GM18951 (cell line): ENCODE data around the gene HOOK2.
A peak's percentile ranks its signal among the peaks of the same experiment; 100 is the strongest.

ENCODE experiments used
- POLR2A ChIP-seq: IDR thresholded peaks from 4 replicates; pipeline ENCODE4 v1.6.1; 2011; ENCODE audit warnings: mild to moderate bottlenecking; ENCODE audit not compliant: insufficient read length, insufficient read depth; ENCODE audit errors: extremely low read depth
- in situ Hi-C: fragments of 300-500 bp; cut with MboI; formaldehyde crosslinking; loops from one replicate; pipeline ENCODE4 v1.12.0; 2022; ENCODE audit warnings: low sequenced_read_pairs, mixed read lengths, inconsistent platforms; ENCODE audit not compliant: unreplicated experiment

The HOOK2 gene

GRCh38 chr19:12783849-12784393 is 8.6 kb upstream of the HOOK2 start:
- no peak for TF ChIP-seq POLR2A
- in situ Hi-C loops: no loop called here

GRCh38 chr19:12783291-12783848 is 8.0 kb upstream of the HOOK2 start:
- peak; percentile 15 for TF ChIP-seq POLR2A
- in situ Hi-C loops: no loop called here

DNA sequence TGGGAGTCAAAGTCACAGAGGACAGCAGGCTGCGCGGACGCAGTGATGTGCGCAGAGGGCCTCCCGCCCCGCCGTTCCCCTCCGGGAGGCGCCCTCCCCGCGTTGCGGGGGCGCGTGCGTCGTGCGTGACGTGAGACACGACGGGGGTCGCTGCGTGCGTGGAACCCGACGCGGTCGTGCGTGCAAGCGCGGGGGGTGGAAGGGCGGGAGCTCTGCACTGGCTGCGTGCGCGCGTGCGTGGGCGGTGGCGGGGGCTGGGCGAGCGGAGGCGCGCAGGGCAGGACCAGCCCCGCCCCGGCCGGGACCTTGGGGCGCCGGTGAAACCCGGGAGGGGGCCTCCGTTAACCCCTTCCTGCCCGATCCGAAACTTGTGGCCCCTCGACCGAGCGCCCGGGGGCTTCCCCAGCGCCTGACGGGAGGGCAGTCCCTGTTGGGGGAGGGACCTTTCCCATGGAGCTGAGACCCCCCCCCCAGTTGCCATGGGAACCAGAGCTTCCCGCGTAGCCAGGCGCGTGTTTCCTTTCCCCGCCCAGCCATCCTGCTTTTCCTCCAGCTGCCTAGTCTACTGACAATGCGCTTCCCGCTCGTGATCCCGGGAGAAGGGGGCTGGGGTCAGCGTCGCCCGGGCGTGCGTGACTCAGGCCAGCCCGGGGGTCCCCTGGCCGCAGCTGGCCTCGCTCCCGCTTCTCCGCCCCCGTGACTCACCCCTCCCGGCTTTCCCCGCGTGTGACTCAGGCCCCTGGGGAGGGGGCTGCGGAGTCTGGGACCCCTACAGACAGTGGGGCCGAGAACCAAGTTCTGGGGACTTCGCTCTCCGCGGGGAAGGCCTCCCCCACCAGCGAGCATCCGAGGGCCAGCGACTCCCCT is 7.3 kb upstream of the HOOK2 start:
- peak; percentile 59 for TF ChIP-seq POLR2A
- in situ Hi-C loops: no loop called here

GRCh38 chr19:12782174-12782423 is 6.7 kb upstream of the HOOK2 start:
- in situ Hi-C loops: no loop called here
- TF ChIP-seq POLR2A: no peak

DNA sequence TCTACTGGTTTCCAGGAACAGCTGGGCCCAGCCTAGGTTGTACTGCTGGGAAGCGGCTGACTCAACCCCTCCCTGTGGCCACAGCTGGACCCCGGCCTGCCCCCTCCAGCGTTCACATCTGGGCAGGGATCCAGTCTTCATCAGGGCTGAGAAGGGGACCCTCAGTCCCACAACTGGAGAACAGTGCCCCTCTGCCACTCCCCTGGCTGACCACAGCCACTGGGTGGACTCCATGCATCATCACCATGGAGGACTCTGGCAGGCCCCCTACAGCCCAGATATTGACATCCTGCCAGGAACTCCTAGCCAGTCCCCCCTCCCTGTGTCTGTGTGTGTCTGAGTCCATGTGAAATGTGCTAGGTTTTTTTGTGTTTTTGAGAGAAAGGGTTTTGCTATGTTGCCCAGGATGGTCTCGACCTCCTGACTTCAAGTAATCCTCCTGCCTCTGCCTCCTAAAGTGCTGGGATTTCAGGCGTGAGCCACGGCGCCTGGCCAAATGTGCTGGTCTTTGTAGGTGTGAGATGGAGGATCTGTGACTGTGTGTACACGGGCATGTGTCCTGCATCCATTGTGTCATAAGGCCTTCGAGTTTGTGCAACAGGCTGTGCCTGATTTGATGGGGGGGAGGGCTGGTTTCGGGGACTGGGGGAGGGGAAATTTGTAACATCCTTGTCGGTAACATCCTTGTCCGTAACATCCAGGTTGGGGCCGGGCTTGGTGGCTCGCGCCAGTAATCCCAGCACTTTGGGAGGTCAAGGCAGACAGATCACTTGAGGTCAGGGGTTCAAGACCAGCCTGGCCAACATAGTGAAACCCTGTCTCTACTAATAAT is 4.0 kb upstream of the HOOK2 start:
- no peak for TF ChIP-seq POLR2A
- in situ Hi-C loops: no loop called here

DNA sequence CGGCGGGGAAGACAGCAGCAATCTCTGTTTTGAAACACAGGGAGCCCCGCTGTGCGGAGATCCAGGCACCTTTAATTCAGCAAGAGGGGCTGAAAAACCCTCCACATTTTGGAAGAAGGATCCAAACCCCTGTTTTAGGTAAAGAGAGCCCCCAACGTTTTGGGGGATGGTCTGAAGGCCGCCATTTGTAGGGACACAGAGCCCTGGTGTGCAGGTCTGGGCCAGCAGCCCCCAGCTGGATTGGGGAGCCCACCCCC is 3.5 kb upstream of the HOOK2 start:
- in situ Hi-C loops: no loop called here

DNA sequence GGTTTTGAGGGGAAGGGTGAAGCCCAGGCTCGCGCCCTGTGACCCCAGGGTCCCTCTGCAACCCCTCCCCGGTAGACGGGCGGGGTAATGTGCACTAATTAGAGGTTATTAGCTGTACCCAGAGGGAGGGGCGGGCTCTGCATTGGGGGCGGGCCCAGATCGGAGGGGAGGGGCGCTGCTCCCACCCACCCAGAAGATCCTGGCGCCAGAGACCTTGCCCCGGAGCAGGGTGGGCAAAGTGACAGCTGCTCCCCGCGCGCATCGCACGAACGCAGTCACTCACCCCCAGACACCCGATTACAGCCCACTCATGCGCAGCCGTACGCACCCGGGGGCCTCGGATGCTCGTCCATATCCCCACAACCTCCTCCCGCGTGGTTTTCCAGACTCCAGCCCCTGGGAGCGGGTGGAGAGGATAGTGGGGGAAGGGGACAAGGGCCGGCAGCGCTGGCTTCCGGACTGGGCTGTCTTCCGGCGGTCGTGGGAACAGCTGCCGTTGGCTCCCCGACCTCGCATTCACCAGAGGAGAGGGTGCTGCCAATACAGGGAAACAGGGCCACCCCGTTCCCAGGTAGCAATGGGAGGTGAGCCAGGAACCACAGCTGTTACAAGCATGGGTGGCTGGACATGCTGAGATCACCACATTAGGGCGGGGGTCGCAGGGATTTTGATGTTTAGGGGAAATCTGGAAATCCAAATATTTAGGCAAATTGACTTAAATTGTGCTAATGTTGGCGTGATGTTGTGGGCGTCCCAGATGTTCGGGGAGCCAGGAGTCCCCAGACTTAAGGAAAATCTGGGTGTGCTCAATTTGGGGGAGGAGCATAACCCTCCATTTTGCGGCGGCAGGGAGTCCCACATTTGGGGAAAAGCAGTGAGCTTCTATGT is 2.9 kb upstream of the HOOK2 start:
- in situ Hi-C loops: no loop called here
- TF ChIP-seq POLR2A: peak; percentile 61

More for the DNA sequence above, 3.5 kb upstream of the HOOK2 start:
- no peak for TF ChIP-seq POLR2A

DNA sequence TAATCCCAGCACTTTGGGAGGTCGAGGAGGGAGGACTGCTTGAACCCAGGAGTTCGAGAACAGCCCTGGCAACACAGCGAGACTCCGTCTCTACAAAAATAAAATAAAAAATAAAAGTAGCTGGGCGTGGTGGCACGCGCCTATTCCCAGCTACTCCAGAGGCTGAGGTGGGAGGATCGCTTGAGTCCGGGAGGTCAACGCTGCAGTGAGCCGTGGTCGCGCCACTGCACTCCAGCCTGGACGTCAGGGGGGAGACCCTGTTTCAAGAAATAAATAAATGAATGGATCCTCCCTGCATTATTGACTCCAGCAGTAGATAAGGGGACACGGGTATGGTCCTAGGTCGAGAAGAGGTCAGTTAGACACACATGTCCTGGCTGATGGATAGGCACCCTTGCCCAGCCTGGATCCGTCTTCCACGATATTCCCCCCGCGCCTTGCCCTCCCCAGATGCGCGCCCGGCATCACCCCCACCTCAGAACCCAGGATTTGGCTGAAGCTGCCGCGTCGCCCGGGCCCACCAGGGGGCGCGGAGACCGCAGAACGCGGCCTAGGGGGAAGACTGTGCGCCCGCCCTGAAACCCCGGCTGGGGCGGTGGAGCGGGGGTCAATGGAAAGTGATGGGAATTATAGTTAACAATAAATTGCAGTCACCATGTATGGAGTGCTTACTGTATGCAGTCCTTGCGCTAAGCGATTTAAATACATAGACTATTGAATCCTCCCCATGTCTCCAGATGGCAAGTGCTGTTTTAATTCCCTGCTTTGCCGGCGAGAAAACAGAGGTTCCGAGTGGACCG is 2.1 kb upstream of the HOOK2 start:
- in situ Hi-C loops: no loop called here
- TF ChIP-seq POLR2A: no peak

GRCh38 chr19:12773571-12773970 is 1.8 kb downstream of the HOOK2 start:
- in situ Hi-C loops: no loop called here
- TF ChIP-seq POLR2A: no peak

GRCh38 chr19:12772323-12772722 is 3.0 kb downstream of the HOOK2 start:
- in situ Hi-C loops: no loop called here
- TF ChIP-seq POLR2A: no peak

DNA sequence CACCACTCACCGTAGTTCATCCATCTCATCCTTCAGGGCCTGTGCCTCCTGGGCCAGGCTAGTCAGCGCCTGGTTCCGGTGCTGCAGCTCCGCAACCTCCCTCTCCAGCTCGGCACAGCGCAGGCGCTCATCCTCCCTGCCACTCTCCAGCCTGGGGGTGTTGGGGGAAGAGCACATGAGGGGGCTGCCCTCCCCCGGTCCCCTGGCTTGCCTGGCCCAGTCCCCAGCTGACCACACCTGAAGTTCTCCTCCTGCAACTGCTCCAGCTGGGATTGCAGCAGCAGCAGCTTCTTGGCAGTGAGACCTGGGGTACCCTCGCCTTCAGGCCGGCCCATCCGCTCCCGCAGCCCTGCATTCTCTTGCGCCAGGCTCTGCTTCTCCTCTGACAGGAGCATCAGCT is 4.4 kb downstream of the HOOK2 start:
- TF ChIP-seq POLR2A: no peak
- in situ Hi-C loops: no loop called here

GRCh38 chr19:12769689-12770088 is 5.7 kb downstream of the HOOK2 start:
- TF ChIP-seq POLR2A: no peak
- in situ Hi-C loops: no loop called here
